GM06990 (cell line): ENCODE results near the gene GDAP2.
"Not testable (repeated sequence)": the region's sequence is repeated elsewhere in the genome, so short reads cannot be mapped to it uniquely, and the experiment has no call there.

Experiments used
- DNase-seq: peaks from one replicate; pipeline ENCODE4 v3.0.0-alpha.2; 2011; ENCODE audit not compliant: insufficient read length; ENCODE audit errors: extremely low read depth
- H3K27me3 ChIP-seq: replicated peaks from 2 replicates; pipeline ENCODE4 v1.6.0; 2011; ENCODE audit warnings: low read length; ENCODE audit not compliant: control insufficient read depth, insufficient read depth
- H3K36me3 ChIP-seq: 2 replicates; pipeline ENCODE4 v1.5.1; 2011; ENCODE audit warnings: low read length; ENCODE audit not compliant: control insufficient read depth, insufficient read depth
- H3K4me3 ChIP-seq: replicated peaks from 2 replicates; pipeline ENCODE4 v1.5.1; 2011; ENCODE audit warnings: low read depth, mild to moderate bottlenecking, control low read depth, low read length
- TF ChIP-seq, protein P1 (sequence below): IDR thresholded peaks from 2 replicates; pipeline ENCODE4 v1.5.1; 2011; ENCODE audit warnings: low read length, control low read depth, mild to moderate bottlenecking, inconsistent platforms; ENCODE audit not compliant: insufficient read depth, poor library complexity, severe bottlenecking

The GDAP2 gene

DNA sequence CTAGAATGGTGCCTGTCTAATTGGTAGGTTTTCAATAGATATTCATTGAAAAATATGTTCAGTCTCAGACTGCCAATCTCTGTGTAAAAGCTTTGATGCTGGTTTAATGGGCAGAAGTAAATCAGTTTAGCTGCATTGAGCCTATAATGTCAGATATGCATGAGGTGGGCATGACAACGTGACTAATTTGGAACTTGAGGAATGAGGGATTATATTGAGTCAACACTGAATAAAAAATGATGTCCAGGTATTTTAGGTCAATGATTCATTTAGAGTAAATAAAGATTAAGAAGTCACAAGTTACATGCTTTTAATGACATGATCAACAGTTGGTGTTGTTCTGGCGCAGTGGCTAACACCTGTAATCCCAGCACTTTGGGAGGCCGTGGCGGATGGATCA lies 3.2 kb upstream of the GDAP2 start:
- TF ChIP-seq, protein P1, sequence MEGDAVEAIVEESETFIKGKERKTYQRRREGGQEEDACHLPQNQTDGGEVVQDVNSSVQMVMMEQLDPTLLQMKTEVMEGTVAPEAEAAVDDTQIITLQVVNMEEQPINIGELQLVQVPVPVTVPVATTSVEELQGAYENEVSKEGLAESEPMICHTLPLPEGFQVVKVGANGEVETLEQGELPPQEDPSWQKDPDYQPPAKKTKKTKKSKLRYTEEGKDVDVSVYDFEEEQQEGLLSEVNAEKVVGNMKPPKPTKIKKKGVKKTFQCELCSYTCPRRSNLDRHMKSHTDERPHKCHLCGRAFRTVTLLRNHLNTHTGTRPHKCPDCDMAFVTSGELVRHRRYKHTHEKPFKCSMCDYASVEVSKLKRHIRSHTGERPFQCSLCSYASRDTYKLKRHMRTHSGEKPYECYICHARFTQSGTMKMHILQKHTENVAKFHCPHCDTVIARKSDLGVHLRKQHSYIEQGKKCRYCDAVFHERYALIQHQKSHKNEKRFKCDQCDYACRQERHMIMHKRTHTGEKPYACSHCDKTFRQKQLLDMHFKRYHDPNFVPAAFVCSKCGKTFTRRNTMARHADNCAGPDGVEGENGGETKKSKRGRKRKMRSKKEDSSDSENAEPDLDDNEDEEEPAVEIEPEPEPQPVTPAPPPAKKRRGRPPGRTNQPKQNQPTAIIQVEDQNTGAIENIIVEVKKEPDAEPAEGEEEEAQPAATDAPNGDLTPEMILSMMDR, result no peak
- Histone ChIP-seq H3K27me3 (no peaks in the 10 kb centered on the region), H3K4me3 (no peak overlapping the region), H3K36me3 (no peaks in the 10 kb centered on the region)
- DNase-seq, result no peak

DNA sequence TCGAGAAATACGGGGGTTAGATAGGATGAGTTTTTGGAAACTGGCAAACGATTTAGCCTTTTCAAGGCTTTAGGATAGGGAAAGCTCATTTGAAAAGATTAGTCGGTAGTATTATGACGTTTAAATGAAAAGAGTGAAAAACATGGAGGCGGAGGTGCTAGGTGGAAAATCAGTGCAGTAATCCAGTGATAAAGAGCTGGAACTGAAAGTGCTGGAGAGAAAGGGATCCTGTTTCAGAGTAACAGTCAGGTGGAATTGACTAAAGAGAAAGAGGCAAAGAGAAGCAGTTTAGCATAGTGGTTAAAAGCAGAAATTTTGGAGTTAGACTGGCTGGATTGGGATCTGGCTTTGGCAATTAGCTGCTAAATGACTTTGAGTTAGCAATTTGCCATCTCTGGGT lies 1.1 kb upstream of the GDAP2 start:
- TF ChIP-seq, protein P1, result no peak
- DNase-seq, result no peak
- no peaks in the 10 kb centered on the region for H3K27me3 ChIP-seq
- no peaks in the 10 kb centered on the region for H3K36me3 ChIP-seq
- peak overlapping the region; percentile 99 for H3K4me3 ChIP-seq

DNA sequence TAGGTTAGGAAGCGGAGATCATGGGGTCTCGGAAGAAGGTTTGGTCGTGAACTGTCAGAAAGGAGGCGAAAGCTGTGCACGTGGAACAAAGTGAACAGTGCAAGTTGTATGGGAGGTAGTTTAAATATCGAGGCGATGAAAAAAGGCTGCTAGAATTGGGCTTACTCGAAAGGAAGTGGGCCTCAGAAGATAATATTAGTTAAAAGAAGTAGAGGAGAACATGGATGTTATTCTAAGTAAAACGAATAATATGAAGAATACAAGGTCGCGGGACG lies 689 bp upstream of the GDAP2 start:
- no peak for DNase-seq
- H3K36me3 ChIP-seq, result no peaks in the 10 kb centered on the region

DNA sequence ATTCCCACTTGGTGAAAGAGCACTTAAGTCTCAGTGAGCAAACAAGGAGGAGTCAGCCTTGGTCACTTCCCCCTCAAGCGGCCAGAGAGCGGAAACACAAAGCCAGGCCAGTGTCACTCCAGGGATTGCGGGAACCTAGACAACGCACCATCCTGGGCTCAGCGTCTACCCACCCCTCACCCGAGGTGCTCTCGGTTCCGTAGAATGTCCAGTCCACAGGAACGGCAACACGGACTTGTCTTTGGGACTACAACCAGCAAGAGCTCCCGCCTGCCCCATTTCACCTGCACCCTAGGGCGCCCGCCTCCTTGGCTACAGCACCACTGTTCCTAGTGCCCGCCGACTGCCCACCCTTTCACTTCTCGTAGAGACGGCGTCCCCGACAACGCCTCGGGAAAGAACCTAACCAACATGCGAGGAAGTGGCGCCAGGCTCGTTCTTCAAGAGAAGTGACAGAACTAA lies 509 bp downstream of the GDAP2 start:
- Histone ChIP-seq H3K36me3 (no peaks in the 10 kb centered on the region; the same call in 1 of the 2 replicates), H3K4me3 (peak overlapping the region; percentile 99), H3K27me3 (no peaks in the 10 kb centered on the region)
- DNase-seq, result no peak
- TF ChIP-seq, protein P1, result no peak

More for the DNA sequence above, 689 bp upstream of the GDAP2 start:
- TF ChIP-seq, protein P1, result no peak
- Histone ChIP-seq H3K27me3 (no peaks in the 10 kb centered on the region), H3K4me3 (peak overlapping the region; percentile 99)

DNA sequence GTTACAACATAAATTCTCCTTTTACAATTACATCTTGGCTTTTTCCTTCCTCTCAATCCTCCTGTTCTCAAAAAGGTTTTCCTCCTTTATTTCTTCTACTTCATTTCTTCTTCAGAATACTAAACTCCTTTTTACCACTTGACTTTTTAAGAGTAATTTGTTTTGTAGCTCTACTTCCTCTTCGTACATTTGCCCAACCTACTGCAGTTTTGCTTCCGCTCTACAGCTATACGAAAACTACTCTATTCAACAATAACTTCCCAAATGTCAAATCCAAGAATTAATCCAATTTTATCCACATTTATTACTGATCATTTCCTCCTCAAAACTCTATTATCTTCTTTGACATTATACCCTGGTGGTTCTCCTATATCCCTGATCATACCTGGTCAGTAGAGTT lies 3.4 kb downstream of the GDAP2 start:
- H3K4me3 ChIP-seq, result no peak overlapping the region
- DNase-seq, result no peak

DNA sequence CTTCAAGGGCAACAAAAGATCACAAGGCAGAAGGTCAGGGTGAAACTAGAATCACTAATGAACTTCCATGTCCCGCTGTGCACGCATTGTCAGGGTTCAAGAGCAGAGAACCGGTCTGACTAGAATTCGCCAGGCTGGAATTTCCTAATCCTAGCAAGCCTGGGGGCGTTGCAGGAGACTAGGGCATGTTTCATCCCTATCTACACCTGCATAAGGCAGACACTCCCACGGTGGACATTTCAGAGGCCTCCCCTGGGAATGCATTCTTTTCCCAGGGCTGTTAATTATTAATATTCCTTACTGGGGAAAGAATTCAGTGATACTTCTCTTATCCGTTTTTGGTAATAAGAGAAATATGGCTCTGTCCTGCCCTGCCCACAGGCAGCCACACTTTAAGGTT lies 6.7 kb downstream of the GDAP2 start:
- H3K36me3 ChIP-seq, DNase-seq, H3K27me3 ChIP-seq, H3K4me3 ChIP-seq: not testable (repeated sequence)

More for the DNA sequence above, 3.4 kb downstream of the GDAP2 start:
- no peaks in the 10 kb centered on the region; the same call in 1 of the 2 replicates for H3K36me3 ChIP-seq
- TF ChIP-seq, protein P1, result no peak
- no peaks in the 10 kb centered on the region for H3K27me3 ChIP-seq
